Heart left ventricle (tissue), 16 donors: ENCODE measurements around the gene KANTR. TPM values are rescaled to one million over a fixed set of nuclear protein-coding genes. Genes with fewer than 3 reads are reported as not detected.

Experiments used
- ATAC-seq, 4 donors: fragments of 200-7000 bp; cut with Tn5 transposase; one replicate each; pipeline ENCODE4 v1.9.1; 2020 to 2022; ENCODE audit warnings: moderate library complexity in 4 of 4, mild to moderate bottlenecking in 3 of 4, moderate number of reproducible peaks in 1 of 4
- DNase-seq, 5 donors: peaks; one replicate each; pipeline ENCODE4 v3.0.0-alpha.2; 2020
- H3K27ac ChIP-seq, 12 donors: fragments of 200-600 bp; sonication (generic) in 4 of 12; one replicate each; pipeline versions ENCODE4 v1.5.0 to v1.8.0; 2016 to 2022; ENCODE audit warnings: mild to moderate bottlenecking in 2 of 12
- H3K27me3 ChIP-seq, 9 donors: fragments of 200-600 bp; sonication (generic) in 2 of 9; one replicate each; pipeline versions ENCODE4 v1.5.1 to v1.8.0; 2016 to 2022; ENCODE audit warnings: mild to moderate bottlenecking in 3 of 9
- H3K36me3 ChIP-seq, 9 donors: fragments of 200-600 bp; sonication (generic) in 2 of 9; one replicate each; pipeline versions ENCODE4 v1.5.0 to v1.8.0; 2018 to 2022; ENCODE audit warnings: mild to moderate bottlenecking in 2 of 9
- H3K4me1 ChIP-seq, 12 donors: fragments of 200-600 bp; sonication (generic) in 4 of 12; one replicate each; pipeline versions ENCODE4 v1.5.0 to v1.8.0; 2016 to 2022; ENCODE audit warnings: mild to moderate bottlenecking in 3 of 12
- H3K4me3 ChIP-seq, 12 donors: fragments of 200-600 bp; sonication (generic) in 4 of 12; one replicate each; pipeline versions ENCODE4 v1.5.0 to v1.8.0; 2017 to 2022; ENCODE audit warnings: mild to moderate bottlenecking in 9 of 12, moderate library complexity in 4 of 12
- H3K9me3 ChIP-seq, 12 donors: fragments of 200-600 bp; sonication (generic) in 4 of 12; one replicate each; pipeline versions ENCODE4 v1.5.0 to v1.8.0; 2016 to 2022; ENCODE audit warnings: mild to moderate bottlenecking in 1 of 12
- CTCF ChIP-seq, 12 donors: fragments of 200-600 bp; sonication (generic) in 4 of 12; IDR thresholded peaks; one replicate each; pipeline versions ENCODE4 v1.5.0 to v1.8.0; 2018 to 2022; ENCODE audit warnings: antibody characterized with exemption in 12 of 12, mild to moderate bottlenecking in 5 of 12
- POLR2A ChIP-seq, 2 donors: fragments of 450-650 bp; IDR thresholded peaks; one replicate each; pipeline ENCODE4 v1.6.1; 2017; ENCODE audit warnings: antibody characterized with exemption in 2 of 2, mild to moderate bottlenecking in 2 of 2, moderate library complexity in 2 of 2
- WGBS, 4 donors: extraction: QIAGEN DNeasy Blood & Tissue Kit in 2 of 4; methylation state at CpG; one replicate each; pipeline versions ENCODE4 v1.1.5 to v1.1.7; 2013 to 2018; 5-methylcytosine and 5-hydroxymethylcytosine counted together
- intact Hi-C, 10 donors: fragments of 100-400 bp; cut with DNase I; formaldehyde crosslinking; loops; one replicate each; pipeline versions ENCODE4 v1.11.1 to v1.14.2; 2022
- polyA plus RNA-seq, 2 donors: library from polyadenylated mRNA; stranded (reverse); fragments of 200-250 nt; gene quantifications; one replicate each; pipeline ENCODE4 v1.2.3, GENCODE V29; 2013
- total RNA-seq, 9 donors: library from RNA; depleted of rRNA in 2 of 9; stranded (reverse); fragments of >200 nt in 2 of 9; fragmentation: NEBNext Ultra II Directional in 3 of 9; extraction: Animal tissue kit (Norgen Biotek cat#: 25700) in 3 of 9; gene quantifications; one replicate each; pipeline versions ENCODE4 v1.1.0 to v1.2.4, GENCODE V29; 2016 to 2023
- donor health status: ischemic (EF 13 %, LVEDD 7.1; RV severe dilation, severe dysfunction).
- donor health status: healthy with polysubstance abuse.
- donor health status: DM: no; HTN: yes; CAD: no.
- donor health status: DM: no; HTN: no; CAD: no.
- donor health status: ischemic (EF 25% LVEDD 6.9; RV normal size, moderate dysfunction).
- donor health status: ischemic (EF 25% LVEDD 5.7; RV mildly dilated, moderate dysfunction).
- donor health status: healthy.
- donor health status: DM: yes; HTN: yes; CAD: no.
- donor health status: ischemic (EF 35%, LVEDD 5.7; RV mildly dilated, moderate dysfunction).
- donor health status: nonischemic (EF 11% LVEDD 7.7; RV severe dilation, severe dysfunction).
- donor health status: DM: yes; HTN: yes; CAD: no.
- donor health status: PGD.
- donor health status: ischemic (EF 29% LVEDD 5.4; RV normal size, mild dysfunction).
- donor health status: nonischemic (EF 23%, LVEDD 6.1; RV moderate dilation, normal function).

KANTR gene
- total and polyA plus RNA-seq, 11 donors = 2.5 to 9.2 (median 6.0) TPM

GRCh38 chrX:53077207-53078197, 16.4 kb upstream of the KANTR start:
- DNase-seq = no peak
- Histone ChIP-seq H3K4me3 (no peak overlapping the region), H3K36me3 (no peaks in the 10 kb centered on the region), H3K9me3 (no peaks in the 10 kb centered on the region), H3K27ac (no peak overlapping the region), H3K27me3 (peaks cover 0 to 5% (median 0%) of the 10 kb centered on the region in 9 donors), H3K4me1 (no peaks in the 10 kb centered on the region)
- WGBS, 4 donors = 86 to 96% (median 91%) methylated on average over 15 to 27 of the region's 27 CpGs
- TF ChIP-seq POLR2A (IDR thresholded peaks at IDR 0.05) (no peak), CTCF (IDR thresholded peaks at IDR 0.05) (no peak)
- ATAC-seq = no peak
- intact Hi-C loops = no loop called here

GRCh38 chrX:53078943-53079342, 15.0 kb upstream of the KANTR start:
- no peak overlapping the region for H3K27ac ChIP-seq
- no peak for ATAC-seq
- H3K36me3 ChIP-seq = peaks cover 0 to 1% (median 0%) of the 10 kb centered on the region in 9 donors
- peaks cover 0 to 11% (median under 1%) of the 10 kb centered on the region in 12 donors for H3K4me1 ChIP-seq
- TF ChIP-seq POLR2A (IDR thresholded peaks at IDR 0.05) (no peak), CTCF (IDR thresholded peaks at IDR 0.05) (no peak)
- 70 to 93% (median 85%) methylated on average over 1 of the region's 1 CpG for WGBS, 4 donors
- H3K9me3 ChIP-seq = no peaks in the 10 kb centered on the region
- H3K4me3 ChIP-seq = no peak overlapping the region
- intact Hi-C loops = no loop called here
- H3K27me3 ChIP-seq = peaks cover 0 to 5% (median 0%) of the 10 kb centered on the region in 9 donors
- no peak for DNase-seq

GRCh38 chrX:53080628-53081580, 13.0 kb upstream of the KANTR start:
- no peak for ATAC-seq
- intact Hi-C loops = loop anchor here in 1 of 10 donors (10.0 kb wide), 1 partner anchor 144 kb away; the partner anchor contains the start of gene KDM5C
- 18 to 57% (median 32%) methylated on average over 11 to 17 of the region's 17 CpGs for WGBS, 4 donors
- TF ChIP-seq CTCF (IDR thresholded peaks at IDR 0.05) = no peak
- TF ChIP-seq POLR2A (IDR thresholded peaks at IDR 0.05) = no peak
- peak in 1 of 5 donors; percentile 20 for DNase-seq
- peaks cover 0 to 5% (median 0%) of the 10 kb centered on the region in 9 donors for H3K27me3 ChIP-seq
- H3K36me3 ChIP-seq = peaks cover 0 to 20% (median 7%) of the 10 kb centered on the region in 9 donors
- H3K9me3 ChIP-seq = no peaks in the 10 kb centered on the region
- H3K4me3 ChIP-seq = peak overlapping the region in 10 of 12 donors; percentile 29 to 98 (median 81)
- H3K4me1 ChIP-seq = peaks cover 0 to 20% (median 1%) of the 10 kb centered on the region in 12 donors
- peak overlapping the region in 11 of 12 donors; percentile 39 to 94 (median 80) for H3K27ac ChIP-seq
